Central memory CD4-positive, alpha-beta T cell (primary cell): ENCODE data around the gene INTS2.
"Not testable (repeated sequence)": the region's sequence is repeated elsewhere in the genome, so short reads cannot be mapped to it uniquely, and the experiment has no call there.

ENCODE experiments used
- DNase-seq: peaks from one replicate; pipeline ENCODE4 v3.0.0; 2022

The INTS2 gene

GRCh38 chr17:61821655-61822054, 106.1 kb downstream of the INTS2 start:
- no peak for DNase-seq

GRCh38 chr17:61819265-61819664, 108.5 kb downstream of the INTS2 start:
- DNase-seq: not testable (repeated sequence)

DNA sequence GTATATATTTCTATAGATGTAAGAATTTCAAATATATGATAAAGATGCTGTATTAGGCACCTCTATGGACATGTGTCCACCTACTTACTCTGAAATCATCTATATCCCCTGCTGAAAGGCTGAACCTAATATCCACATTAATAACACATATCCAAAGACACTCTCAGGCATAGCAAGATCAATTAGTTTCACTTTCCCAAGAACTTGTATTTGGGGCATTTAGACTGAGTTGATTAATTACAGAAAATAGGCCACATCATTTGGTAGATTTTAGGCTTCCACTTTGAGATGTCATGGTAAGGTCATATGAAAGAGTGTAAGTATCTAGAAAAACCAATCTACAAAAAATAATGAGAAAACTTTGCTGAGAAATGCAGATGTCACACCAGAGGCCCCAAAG, 109.6 kb downstream of the INTS2 start:
- no peak for DNase-seq

- no peak for DNase-seq
Measured at GRCh38 chr17:61817452-61817851, 110.3 kb downstream of the INTS2 start.

- no peak for DNase-seq
Measured at GRCh38 chr17:61816538-61816937, 111.2 kb downstream of the INTS2 start.

GRCh38 chr17:61815863-61816503, 111.8 kb downstream of the INTS2 start:
- DNase-seq: no peak
